Measurements from ENCODE around the gene SCG2.

SCG2 gene

GRCh38 chr2:223587301-223587700, 14.9 kb downstream of the SCG2 start:
- intact Hi-C loops (cut with DNase I), result no loop called here
- no peak for DNase-seq

GRCh38 chr2:223586261-223586660, 15.9 kb downstream of the SCG2 start:
- no peak for DNase-seq
- intact Hi-C loops (cut with DNase I), result no loop called here

- peak in 22 of 42 donors; percentile 4 to 76 (median 32) for DNase-seq
- intact Hi-C loops (cut with DNase I), result no loop called here
Observed at GRCh38 chr2:223585666-223586065, 16.5 kb downstream of the SCG2 start.

- intact Hi-C loops (cut with DNase I), result no loop called here
- no peak for DNase-seq
Observed at GRCh38 chr2:223582001-223582400, 20.2 kb downstream of the SCG2 start.

GRCh38 chr2:223580951-223581350, 21.2 kb downstream of the SCG2 start:
- intact Hi-C loops (cut with DNase I), result no loop called here
- peak in 11 of 42 donors; percentile 9 to 54 (median 27) for DNase-seq

- intact Hi-C loops (cut with DNase I), result no loop called here
- DNase-seq, result no peak
Observed at GRCh38 chr2:223578846-223579245, 23.3 kb downstream of the SCG2 start.

GRCh38 chr2:223576873-223577272, 25.3 kb downstream of the SCG2 start:
- DNase-seq, result no peak
- intact Hi-C loops (cut with DNase I), result no loop called here

GRCh38 chr2:223570784-223571183, 31.4 kb downstream of the SCG2 start:
- no peak for DNase-seq
- intact Hi-C loops (cut with DNase I), result no loop called here

GRCh38 chr2:223566396-223566795, 35.8 kb downstream of the SCG2 start:
- no peak for DNase-seq
- intact Hi-C loops (cut with DNase I), result no loop called here

GRCh38 chr2:223563462-223563861, 38.7 kb downstream of the SCG2 start:
- no peak for DNase-seq

GRCh38 chr2:223562078-223562477, 40.1 kb downstream of the SCG2 start:
- DNase-seq, result no peak
- intact Hi-C loops (cut with DNase I), result no loop called here

More at GRCh38 chr2:223563462-223563861, 38.7 kb downstream of the SCG2 start:
- intact Hi-C loops (cut with DNase I), result no loop called here

GRCh38 chr2:223560749-223561435, 41.3 kb downstream of the SCG2 start:
- intact Hi-C loops (cut with DNase I), result no loop called here

GRCh38 chr2:223558970-223559369, 43.2 kb downstream of the SCG2 start:
- intact Hi-C loops (cut with DNase I), result no loop called here

More at GRCh38 chr2:223560749-223561435, 41.3 kb downstream of the SCG2 start:
- DNase-seq, result no peak

GRCh38 chr2:223554923-223555322, 47.2 kb downstream of the SCG2 start:
- intact Hi-C loops (cut with DNase I), result no loop called here
- DNase-seq, result no peak

More at GRCh38 chr2:223558970-223559369, 43.2 kb downstream of the SCG2 start:
- no peak for DNase-seq

GRCh38 chr2:223549215-223549614, 52.9 kb downstream of the SCG2 start:
- peak in 40 of 42 donors; percentile 4 to 76 (median 32) for DNase-seq
- intact Hi-C loops (cut with DNase I), result no loop called here

GRCh38 chr2:223548194-223548593, 54.0 kb downstream of the SCG2 start:
- no peak for DNase-seq
- intact Hi-C loops (cut with DNase I), result no loop called here

Measured in head of caudate nucleus (tissue), 42 donors.